ENCODE data around the gene ADIPOQ.

DNA sequence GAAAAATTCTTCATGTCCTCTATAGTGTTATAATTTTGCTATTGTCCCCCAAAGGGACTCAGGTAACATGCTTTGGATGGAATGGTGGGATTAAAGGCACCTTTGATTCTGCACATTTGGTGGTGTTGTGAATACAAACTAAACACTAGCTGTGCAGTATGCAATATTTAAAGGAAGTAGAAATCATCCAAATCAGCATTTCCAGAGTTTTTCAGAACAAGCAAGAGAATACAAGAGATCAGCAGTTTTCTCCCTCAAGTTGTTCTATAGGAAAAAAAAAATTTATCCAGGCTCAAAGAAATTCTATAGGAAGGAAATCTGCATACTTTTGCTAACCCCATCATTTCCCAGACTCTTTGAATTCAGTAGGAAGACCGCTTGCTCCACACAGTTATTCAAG, 10.2 kb upstream of the ADIPOQ start:
- TF ChIP-seq, protein P1, sequence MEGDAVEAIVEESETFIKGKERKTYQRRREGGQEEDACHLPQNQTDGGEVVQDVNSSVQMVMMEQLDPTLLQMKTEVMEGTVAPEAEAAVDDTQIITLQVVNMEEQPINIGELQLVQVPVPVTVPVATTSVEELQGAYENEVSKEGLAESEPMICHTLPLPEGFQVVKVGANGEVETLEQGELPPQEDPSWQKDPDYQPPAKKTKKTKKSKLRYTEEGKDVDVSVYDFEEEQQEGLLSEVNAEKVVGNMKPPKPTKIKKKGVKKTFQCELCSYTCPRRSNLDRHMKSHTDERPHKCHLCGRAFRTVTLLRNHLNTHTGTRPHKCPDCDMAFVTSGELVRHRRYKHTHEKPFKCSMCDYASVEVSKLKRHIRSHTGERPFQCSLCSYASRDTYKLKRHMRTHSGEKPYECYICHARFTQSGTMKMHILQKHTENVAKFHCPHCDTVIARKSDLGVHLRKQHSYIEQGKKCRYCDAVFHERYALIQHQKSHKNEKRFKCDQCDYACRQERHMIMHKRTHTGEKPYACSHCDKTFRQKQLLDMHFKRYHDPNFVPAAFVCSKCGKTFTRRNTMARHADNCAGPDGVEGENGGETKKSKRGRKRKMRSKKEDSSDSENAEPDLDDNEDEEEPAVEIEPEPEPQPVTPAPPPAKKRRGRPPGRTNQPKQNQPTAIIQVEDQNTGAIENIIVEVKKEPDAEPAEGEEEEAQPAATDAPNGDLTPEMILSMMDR (IDR thresholded peaks at IDR 0.05) = no peak
- TF ChIP-seq SIN3A (IDR thresholded peaks at IDR 0.05; ENCODE audit: borderline replicate concordance, insufficient read depth, low read depth, low read length) (no peak), POLR2AphosphoS5 (IDR thresholded peaks at IDR 0.05; ENCODE audit: low read depth, low read length) (no peak), TCF7L2 (IDR thresholded peaks at IDR 0.05; ENCODE audit: low read depth, low read length) (no peak)
- TF ChIP-seq, protein P2, sequence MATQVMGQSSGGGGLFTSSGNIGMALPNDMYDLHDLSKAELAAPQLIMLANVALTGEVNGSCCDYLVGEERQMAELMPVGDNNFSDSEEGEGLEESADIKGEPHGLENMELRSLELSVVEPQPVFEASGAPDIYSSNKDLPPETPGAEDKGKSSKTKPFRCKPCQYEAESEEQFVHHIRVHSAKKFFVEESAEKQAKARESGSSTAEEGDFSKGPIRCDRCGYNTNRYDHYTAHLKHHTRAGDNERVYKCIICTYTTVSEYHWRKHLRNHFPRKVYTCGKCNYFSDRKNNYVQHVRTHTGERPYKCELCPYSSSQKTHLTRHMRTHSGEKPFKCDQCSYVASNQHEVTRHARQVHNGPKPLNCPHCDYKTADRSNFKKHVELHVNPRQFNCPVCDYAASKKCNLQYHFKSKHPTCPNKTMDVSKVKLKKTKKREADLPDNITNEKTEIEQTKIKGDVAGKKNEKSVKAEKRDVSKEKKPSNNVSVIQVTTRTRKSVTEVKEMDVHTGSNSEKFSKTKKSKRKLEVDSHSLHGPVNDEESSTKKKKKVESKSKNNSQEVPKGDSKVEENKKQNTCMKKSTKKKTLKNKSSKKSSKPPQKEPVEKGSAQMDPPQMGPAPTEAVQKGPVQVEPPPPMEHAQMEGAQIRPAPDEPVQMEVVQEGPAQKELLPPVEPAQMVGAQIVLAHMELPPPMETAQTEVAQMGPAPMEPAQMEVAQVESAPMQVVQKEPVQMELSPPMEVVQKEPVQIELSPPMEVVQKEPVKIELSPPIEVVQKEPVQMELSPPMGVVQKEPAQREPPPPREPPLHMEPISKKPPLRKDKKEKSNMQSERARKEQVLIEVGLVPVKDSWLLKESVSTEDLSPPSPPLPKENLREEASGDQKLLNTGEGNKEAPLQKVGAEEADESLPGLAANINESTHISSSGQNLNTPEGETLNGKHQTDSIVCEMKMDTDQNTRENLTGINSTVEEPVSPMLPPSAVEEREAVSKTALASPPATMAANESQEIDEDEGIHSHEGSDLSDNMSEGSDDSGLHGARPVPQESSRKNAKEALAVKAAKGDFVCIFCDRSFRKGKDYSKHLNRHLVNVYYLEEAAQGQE (IDR thresholded peaks at IDR 0.05; ENCODE audit: insufficient read depth in 1 of 2, low read depth in 2 of 2, low read length in 1 of 2) = no peak

Measured in Panc1 (cell line).